Left ventricle myocardium inferior (tissue), 1 donor: ENCODE data around the gene PIEZO2. TPM values are rescaled to one million over a fixed set of nuclear protein-coding genes. Genes with fewer than 3 reads are reported as not detected.

Experiments
- DNase-seq: peaks from one replicate; pipeline ENCODE4 v3.0.0-alpha.2; 2020
- H3K27ac ChIP-seq: fragments of 200-600 bp; replicated peaks from 2 replicates; pipeline ENCODE4 v1.8.0; 2021
- H3K27me3 ChIP-seq: fragments of 200-600 bp; 2 replicates; pipeline ENCODE4 v1.8.0; 2021; ENCODE audit warnings: low read depth
- H3K36me3 ChIP-seq: fragments of 200-600 bp; 2 replicates; pipeline ENCODE4 v1.8.0; 2021
- H3K4me1 ChIP-seq: fragments of 200-600 bp; 2 replicates; pipeline ENCODE4 v1.8.0; 2021
- H3K4me3 ChIP-seq: fragments of 200-600 bp; 2 replicates; pipeline ENCODE4 v1.8.0; 2021; ENCODE audit warnings: mild to moderate bottlenecking, moderate library complexity
- H3K9me3 ChIP-seq: fragments of 200-600 bp; replicated peaks from 2 replicates; pipeline ENCODE4 v1.8.0; 2021
- intact Hi-C: fragments of 100-400 bp; cut with micrococcal nuclease; formaldehyde crosslinking; loops from one replicate; pipeline ENCODE4 v1.11.0; 2022
- total RNA-seq: library from RNA; stranded (reverse); fragmentation: NEBNext Ultra II Directional; extraction: Animal tissue kit (Norgen Biotek cat#: 25700); gene quantifications from one replicate; pipeline ENCODE4 v1.2.1, GENCODE V29; 2021
- TF ChIP-seq, protein P1 (sequence below): fragments of 200-600 bp; IDR thresholded peaks from 2 replicates; pipeline ENCODE4 v1.8.0; 2021; ENCODE audit warnings: antibody characterized with exemption, mild to moderate bottlenecking, borderline replicate concordance
- donor health status: DM: no; HTN: yes; CAD: no; lungs with severe emphysema.

Gene PIEZO2
- total RNA-seq, 1 donor from 2014 or later: 0.33 TPM

DNA sequence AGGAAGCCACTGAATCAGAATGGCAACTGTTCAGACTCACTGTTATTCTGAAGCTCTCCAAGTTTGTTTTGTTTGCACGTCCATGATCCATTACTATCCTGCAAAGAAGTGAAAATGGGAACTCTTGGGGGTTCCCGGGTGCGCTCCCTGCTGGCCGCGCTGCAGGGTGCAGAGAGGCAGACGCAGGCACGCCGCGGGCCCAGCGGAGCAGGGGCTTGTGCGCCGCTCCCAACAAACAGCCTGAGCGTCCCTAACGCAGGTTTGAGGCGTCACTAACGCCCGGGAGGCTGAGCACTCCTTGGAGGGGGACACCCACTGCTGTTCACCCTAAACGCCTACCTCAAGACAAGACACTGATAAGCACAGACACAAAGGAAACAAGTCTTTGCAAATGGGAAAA is 14.3 kb upstream of the PIEZO2 start:
- H3K4me1 ChIP-seq: no peaks in the 10 kb centered on the region
- H3K36me3 ChIP-seq: no peaks in the 10 kb centered on the region
- peaks cover 42% of the 10 kb centered on the region for H3K27me3 ChIP-seq
- DNase-seq: peak; percentile 27
- no peak overlapping the region for H3K27ac ChIP-seq
- intact Hi-C loops: no loop called here
- peaks cover 1% of the 10 kb centered on the region for H3K9me3 ChIP-seq
- H3K4me3 ChIP-seq: no peak overlapping the region
- TF ChIP-seq, protein P1, sequence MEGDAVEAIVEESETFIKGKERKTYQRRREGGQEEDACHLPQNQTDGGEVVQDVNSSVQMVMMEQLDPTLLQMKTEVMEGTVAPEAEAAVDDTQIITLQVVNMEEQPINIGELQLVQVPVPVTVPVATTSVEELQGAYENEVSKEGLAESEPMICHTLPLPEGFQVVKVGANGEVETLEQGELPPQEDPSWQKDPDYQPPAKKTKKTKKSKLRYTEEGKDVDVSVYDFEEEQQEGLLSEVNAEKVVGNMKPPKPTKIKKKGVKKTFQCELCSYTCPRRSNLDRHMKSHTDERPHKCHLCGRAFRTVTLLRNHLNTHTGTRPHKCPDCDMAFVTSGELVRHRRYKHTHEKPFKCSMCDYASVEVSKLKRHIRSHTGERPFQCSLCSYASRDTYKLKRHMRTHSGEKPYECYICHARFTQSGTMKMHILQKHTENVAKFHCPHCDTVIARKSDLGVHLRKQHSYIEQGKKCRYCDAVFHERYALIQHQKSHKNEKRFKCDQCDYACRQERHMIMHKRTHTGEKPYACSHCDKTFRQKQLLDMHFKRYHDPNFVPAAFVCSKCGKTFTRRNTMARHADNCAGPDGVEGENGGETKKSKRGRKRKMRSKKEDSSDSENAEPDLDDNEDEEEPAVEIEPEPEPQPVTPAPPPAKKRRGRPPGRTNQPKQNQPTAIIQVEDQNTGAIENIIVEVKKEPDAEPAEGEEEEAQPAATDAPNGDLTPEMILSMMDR: peak; percentile 64

DNA sequence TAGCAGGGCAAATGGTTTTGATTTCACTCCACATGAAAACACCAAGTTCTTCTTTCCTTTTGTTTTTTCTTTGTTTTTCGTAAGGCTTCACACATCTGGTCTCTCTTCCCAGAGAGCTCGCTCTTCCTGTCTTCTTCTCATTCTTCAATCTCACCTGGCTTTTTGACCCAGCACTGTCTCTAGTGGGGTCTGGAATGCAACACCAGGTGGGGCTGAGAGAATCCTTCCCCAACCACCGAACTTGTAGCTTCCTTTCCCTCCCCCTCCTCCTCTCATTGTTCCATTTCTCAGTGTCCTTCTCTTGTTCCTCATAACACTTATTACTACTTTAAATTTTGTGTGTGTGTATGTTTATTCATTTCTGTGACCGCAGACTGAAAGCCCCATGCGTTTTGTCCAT is 13.5 kb upstream of the PIEZO2 start:
- H3K4me3 ChIP-seq: no peak overlapping the region
- TF ChIP-seq, protein P1: no peak

DNA sequence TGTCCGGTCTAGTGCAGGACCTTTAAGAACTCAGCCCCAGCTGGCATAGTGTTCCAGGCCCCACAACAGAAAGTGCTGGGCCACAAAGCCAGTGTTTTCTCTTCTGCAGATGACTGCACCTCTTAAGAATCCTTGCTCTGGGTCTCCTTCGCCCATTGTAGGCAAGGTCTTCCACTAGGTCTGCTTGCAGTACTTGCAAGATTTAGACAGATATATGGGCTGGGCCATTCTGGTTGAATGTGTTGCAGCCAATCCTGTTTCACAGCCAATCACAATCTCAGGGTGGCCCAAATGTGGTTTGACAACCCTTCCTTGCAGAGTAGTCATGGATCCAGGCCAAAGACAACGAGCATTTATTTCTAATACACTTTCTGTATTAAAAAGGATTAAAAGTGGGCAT is 13.1 kb upstream of the PIEZO2 start:
- intact Hi-C loops: no loop called here
- H3K9me3 ChIP-seq: no peaks in the 10 kb centered on the region
- no peak overlapping the region for H3K27ac ChIP-seq
- TF ChIP-seq, protein P1: no peak
- DNase-seq: no peak
- no peak overlapping the region for H3K4me3 ChIP-seq
- no peaks in the 10 kb centered on the region for H3K4me1 ChIP-seq
- peaks cover 54% of the 10 kb centered on the region for H3K27me3 ChIP-seq
- no peaks in the 10 kb centered on the region for H3K36me3 ChIP-seq

More for the DNA sequence above, 13.5 kb upstream of the PIEZO2 start:
- intact Hi-C loops: no loop called here
- Histone ChIP-seq H3K27me3 (peaks cover 49% of the 10 kb centered on the region), H3K27ac (no peak overlapping the region), H3K4me1 (no peaks in the 10 kb centered on the region), H3K9me3 (no peaks in the 10 kb centered on the region), H3K36me3 (no peaks in the 10 kb centered on the region)
- DNase-seq: no peak

DNA sequence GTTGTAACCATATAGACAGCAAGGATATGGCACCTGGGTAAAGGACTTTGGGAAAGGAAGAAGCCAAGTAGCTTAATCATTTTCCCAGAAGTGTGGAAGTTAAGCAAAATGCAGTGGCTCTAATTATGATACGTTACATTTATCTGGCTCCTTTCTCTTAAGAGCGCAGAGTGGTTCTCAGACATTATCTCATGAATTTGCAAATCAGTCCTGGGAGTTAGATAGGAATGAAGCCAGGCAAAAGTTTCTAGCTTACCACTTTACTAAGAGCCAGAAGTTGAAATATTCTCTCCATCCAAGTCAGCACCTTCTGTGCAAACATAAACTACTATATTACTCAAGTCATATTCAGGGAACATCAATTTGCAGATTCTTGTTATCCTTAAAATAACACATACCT is 10.9 kb upstream of the PIEZO2 start:
- no peaks in the 10 kb centered on the region for H3K4me1 ChIP-seq

DNA sequence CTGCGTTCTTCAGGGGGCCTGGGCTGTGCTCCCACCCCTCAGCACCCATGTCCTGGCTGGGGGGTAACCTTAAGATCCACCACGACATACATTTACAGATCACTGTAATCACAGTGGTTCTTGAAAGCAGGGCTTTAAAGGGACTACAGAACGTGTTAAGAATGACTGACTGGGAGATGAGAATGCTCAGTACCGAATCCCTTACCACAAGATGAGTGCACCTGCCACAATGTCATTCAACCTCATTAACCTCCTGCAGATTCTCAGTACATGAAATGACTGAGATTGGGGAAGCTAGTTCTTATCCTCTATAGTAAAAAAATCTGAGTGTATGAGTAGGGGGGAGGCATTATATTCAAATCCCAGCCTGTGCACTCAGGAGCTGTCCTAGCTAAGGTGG is 10.5 kb upstream of the PIEZO2 start:
- H3K36me3 ChIP-seq: no peaks in the 10 kb centered on the region
- TF ChIP-seq, protein P1: no peak
- no peaks in the 10 kb centered on the region for H3K4me1 ChIP-seq
- H3K27me3 ChIP-seq: peaks cover 70% of the 10 kb centered on the region
- H3K4me3 ChIP-seq: no peak overlapping the region
- intact Hi-C loops: no loop called here
- H3K9me3 ChIP-seq: no peaks in the 10 kb centered on the region
- H3K27ac ChIP-seq: no peak overlapping the region
- no peak for DNase-seq

More for the DNA sequence above, 10.9 kb upstream of the PIEZO2 start:
- Histone ChIP-seq H3K36me3 (no peaks in the 10 kb centered on the region), H3K27ac (no peak overlapping the region), H3K27me3 (peaks cover 70% of the 10 kb centered on the region), H3K9me3 (no peaks in the 10 kb centered on the region), H3K4me3 (no peak overlapping the region)
- no peak for DNase-seq
- TF ChIP-seq, protein P1: no peak
- intact Hi-C loops: no loop called here

DNA sequence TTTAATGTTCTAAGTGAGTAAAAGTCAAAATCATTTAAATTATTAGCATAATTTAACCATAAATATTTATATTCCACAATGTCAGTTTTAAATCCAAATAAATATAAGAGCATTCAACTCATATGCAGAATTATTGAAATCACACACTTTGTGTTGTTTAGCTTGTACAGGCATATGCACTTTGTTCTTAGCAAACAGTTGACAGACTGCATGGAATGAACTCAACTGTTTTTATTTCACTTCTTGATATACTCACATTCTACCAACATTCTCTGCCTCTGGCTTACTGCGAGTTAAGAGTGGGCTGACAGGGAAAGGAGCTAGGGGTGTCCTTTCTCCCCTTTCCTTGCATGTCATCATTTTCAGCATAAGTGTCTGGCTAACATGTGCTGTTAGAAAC is 7.6 kb upstream of the PIEZO2 start:
- Histone ChIP-seq H3K4me3 (no peak overlapping the region), H3K27me3 (peaks cover 85% of the 10 kb centered on the region), H3K4me1 (no peaks in the 10 kb centered on the region), H3K9me3 (no peaks in the 10 kb centered on the region), H3K27ac (no peak overlapping the region), H3K36me3 (no peaks in the 10 kb centered on the region)
- DNase-seq: no peak
- intact Hi-C loops: no loop called here
- TF ChIP-seq, protein P1: no peak
